Neural cell (in vitro differentiated cells): Measurements from ENCODE around the gene DOK1.

Source experiments
- EP300 ChIP-seq: fragments of 450-650 bp; conservative IDR thresholded peaks from 2 replicates; pipeline ENCODE4 v1.6.1; 2014; ENCODE audit warnings: antibody characterized with exemption, mild to moderate bottlenecking, moderate library complexity; ENCODE audit not compliant: poor library complexity, severe bottlenecking
- EZH2 ChIP-seq: fragments of 200-600, 300-800 bp; shearing (Covaris generic), sonication (generic); IDR thresholded peaks from 2 replicates; pipeline ENCODE4 v1.6.1; 2014; ENCODE audit warnings: antibody characterized with exemption, low read length, borderline replicate concordance, mild to moderate bottlenecking; ENCODE audit not compliant: insufficient read depth, poor library complexity, severe bottlenecking
- MXI1 ChIP-seq: fragments of 450-650 bp; conservative IDR thresholded peaks from 2 replicates; pipeline ENCODE4 v1.6.1; 2014; ENCODE audit warnings: antibody characterized with exemption, mild to moderate bottlenecking; ENCODE audit not compliant: poor library complexity, severe bottlenecking
- POLR2AphosphoS5 ChIP-seq: IDR thresholded peaks from 2 replicates; pipeline ENCODE4 v1.6.1; 2012
- RAD21 ChIP-seq: fragments of 450-650 bp; conservative IDR thresholded peaks from 2 replicates; pipeline ENCODE4 v1.6.1; 2014; ENCODE audit warnings: antibody characterized with exemption, mild to moderate bottlenecking, moderate library complexity
- REST ChIP-seq: IDR thresholded peaks from 2 replicates; pipeline ENCODE4 v1.6.1; 2012; ENCODE audit warnings: borderline replicate concordance
- SMC3 ChIP-seq: fragments of 450-650 bp; conservative IDR thresholded peaks from 2 replicates; pipeline ENCODE4 v1.6.1; 2014; ENCODE audit warnings: antibody characterized with exemption, mild to moderate bottlenecking, moderate library complexity; ENCODE audit not compliant: poor library complexity
- TAF1 ChIP-seq: IDR thresholded peaks from 2 replicates; pipeline ENCODE4 v1.6.1; 2012; ENCODE audit warnings: low read depth
- TF ChIP-seq, protein P1 (sequence below): fragments of 450-650 bp; IDR thresholded peaks from 2 replicates; pipeline ENCODE4 v1.5.1; 2014; ENCODE audit warnings: antibody characterized with exemption, mild to moderate bottlenecking, moderate library complexity; ENCODE audit not compliant: poor library complexity, severe bottlenecking

DNA sequence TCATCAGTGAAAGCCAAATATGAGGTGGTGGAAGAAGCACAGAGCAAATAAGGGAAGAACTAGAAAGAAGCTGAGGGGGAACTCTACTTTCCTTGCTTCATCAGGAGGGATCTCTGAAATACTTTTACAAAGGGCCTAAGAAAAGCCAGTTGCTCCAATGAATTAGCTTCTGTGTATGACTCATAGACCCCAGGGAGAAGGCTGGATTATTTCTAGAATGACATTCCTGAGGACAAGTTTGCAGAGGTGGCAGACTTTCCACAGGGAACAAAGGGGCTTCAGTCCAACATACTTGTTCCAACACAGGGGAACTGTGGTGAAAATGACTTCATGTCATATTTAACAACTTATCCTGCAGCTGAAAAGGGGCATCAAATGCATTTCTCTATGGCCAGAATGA is 29.0 kb downstream of the DOK1 start:
- TF ChIP-seq, protein P1, sequence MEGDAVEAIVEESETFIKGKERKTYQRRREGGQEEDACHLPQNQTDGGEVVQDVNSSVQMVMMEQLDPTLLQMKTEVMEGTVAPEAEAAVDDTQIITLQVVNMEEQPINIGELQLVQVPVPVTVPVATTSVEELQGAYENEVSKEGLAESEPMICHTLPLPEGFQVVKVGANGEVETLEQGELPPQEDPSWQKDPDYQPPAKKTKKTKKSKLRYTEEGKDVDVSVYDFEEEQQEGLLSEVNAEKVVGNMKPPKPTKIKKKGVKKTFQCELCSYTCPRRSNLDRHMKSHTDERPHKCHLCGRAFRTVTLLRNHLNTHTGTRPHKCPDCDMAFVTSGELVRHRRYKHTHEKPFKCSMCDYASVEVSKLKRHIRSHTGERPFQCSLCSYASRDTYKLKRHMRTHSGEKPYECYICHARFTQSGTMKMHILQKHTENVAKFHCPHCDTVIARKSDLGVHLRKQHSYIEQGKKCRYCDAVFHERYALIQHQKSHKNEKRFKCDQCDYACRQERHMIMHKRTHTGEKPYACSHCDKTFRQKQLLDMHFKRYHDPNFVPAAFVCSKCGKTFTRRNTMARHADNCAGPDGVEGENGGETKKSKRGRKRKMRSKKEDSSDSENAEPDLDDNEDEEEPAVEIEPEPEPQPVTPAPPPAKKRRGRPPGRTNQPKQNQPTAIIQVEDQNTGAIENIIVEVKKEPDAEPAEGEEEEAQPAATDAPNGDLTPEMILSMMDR, result no peak
- TF ChIP-seq TAF1 (no peak), EZH2 (no peak), POLR2AphosphoS5 (no peak), EP300 (no peak), RAD21 (no peak), REST (no peak), SMC3 (no peak), MXI1 (no peak)
